SK-N-SH treated with all-trans-retinoic acid at 6 μM for 48 hours (cell line): ENCODE measurements around the gene PAQR8.
"Not testable (repeated sequence)": the region's sequence is repeated elsewhere in the genome, so short reads cannot be mapped to it uniquely, and the experiment has no call there.

Experiments used
- ATAC-seq: fragments of 200-7000 bp; cut with Tn5 transposase; 3 replicates; pipeline ENCODE4 v1.9.1; 2020; ENCODE audit warnings: mild to moderate bottlenecking, moderate library complexity
- ARNTL ChIP-seq: fragments of 450-650 bp; formaldehyde crosslinking; IDR thresholded peaks from 2 replicates; pipeline ENCODE4 v1.5.0; 2020; ENCODE audit warnings: low read depth, mild to moderate bottlenecking, moderate library complexity, borderline replicate concordance
- BACH2 ChIP-seq: fragments of 250-450 bp; sonication (Bioruptor Pico); IDR thresholded peaks from 2 replicates; pipeline ENCODE4 v1.9.0; 2021; ENCODE audit warnings: mild to moderate bottlenecking, borderline replicate concordance
- CREB5 ChIP-seq: fragments of 250-450 bp; sonication (Bioruptor Pico); IDR thresholded peaks from 2 replicates; pipeline ENCODE4 v1.5.1; 2020; ENCODE audit warnings: low read depth, mild to moderate bottlenecking, moderate library complexity
- CSDC2 ChIP-seq: fragments of 250-450 bp; sonication (Bioruptor Pico); IDR thresholded peaks from 2 replicates; pipeline ENCODE4 v1.5.0; 2020; ENCODE audit warnings: mild to moderate bottlenecking, moderate library complexity
- CSRNP3 ChIP-seq: fragments of 250-450 bp; sonication (Bioruptor Pico); IDR thresholded peaks from 2 replicates; pipeline ENCODE4 v1.5.1; 2021; ENCODE audit warnings: mild to moderate bottlenecking, moderate library complexity
- ESRRG ChIP-seq: fragments of 250-450 bp; sonication (Bioruptor Pico); IDR thresholded peaks from 2 replicates; pipeline ENCODE4 v1.6.1; 2021; ENCODE audit warnings: mild to moderate bottlenecking
- OSR1 ChIP-seq: fragments of 250-450 bp; sonication (Bioruptor Pico); IDR thresholded peaks from 2 replicates; pipeline ENCODE4 v1.8.0; 2022; ENCODE audit warnings: moderate library complexity, mild to moderate bottlenecking, inconsistent platforms
- POU6F1 ChIP-seq: fragments of 250-450 bp; sonication (Bioruptor Pico); IDR thresholded peaks from 2 replicates; pipeline ENCODE4 v1.8.0; 2021; ENCODE audit warnings: low read depth, mild to moderate bottlenecking, moderate library complexity, borderline replicate concordance
- PPARA ChIP-seq: fragments of 250-450 bp; sonication (Bioruptor Pico); IDR thresholded peaks from 2 replicates; pipeline ENCODE4 v1.5.0; 2020; ENCODE audit warnings: mild to moderate bottlenecking, borderline replicate concordance
- RARB ChIP-seq: fragments of 250-450 bp; sonication (Bioruptor Pico); IDR thresholded peaks from 2 replicates; pipeline ENCODE4 v1.8.0; 2021; ENCODE audit warnings: mild to moderate bottlenecking, moderate library complexity
- TCF4 ChIP-seq: fragments of 250-450 bp; sonication (Bioruptor Pico); IDR thresholded peaks from 2 replicates; pipeline ENCODE4 v1.8.0; 2021; ENCODE audit warnings: mild to moderate bottlenecking, moderate library complexity, borderline replicate concordance
- ZNF565 ChIP-seq: fragments of 450-650 bp; formaldehyde crosslinking; conservative IDR thresholded peaks from 2 replicates; pipeline ENCODE4 v1.5.0; 2020; ENCODE audit warnings: low read depth, mild to moderate bottlenecking, moderate library complexity
- ZNF70 ChIP-seq: fragments of 450-650 bp; formaldehyde crosslinking; IDR thresholded peaks from 2 replicates; pipeline ENCODE4 v1.5.0; 2020; ENCODE audit warnings: mild to moderate bottlenecking, moderate library complexity
- TF ChIP-seq, protein P1 (sequence below): fragments of 250-450 bp; sonication (Bioruptor Pico); IDR thresholded peaks from 2 replicates; pipeline ENCODE4 v1.5.0; 2020; ENCODE audit warnings: mild to moderate bottlenecking, moderate library complexity
- TF ChIP-seq, protein P2 (sequence below): fragments of 250-450 bp; sonication (Bioruptor Pico); IDR thresholded peaks from 2 replicates; pipeline ENCODE4 v1.8.0; 2020; ENCODE audit warnings: mild to moderate bottlenecking, moderate library complexity, borderline replicate concordance

Gene PAQR8

GRCh38 chr6:52385074-52385473 is 23.1 kb downstream of the PAQR8 start (continued):
- no peak for TF ChIP-seq CREB5 (CRISPR knock-in tag)

GRCh38 chr6:52388119-52388518 is 26.2 kb downstream of the PAQR8 start:
- not testable (repeated sequence) for ATAC-seq

DNA sequence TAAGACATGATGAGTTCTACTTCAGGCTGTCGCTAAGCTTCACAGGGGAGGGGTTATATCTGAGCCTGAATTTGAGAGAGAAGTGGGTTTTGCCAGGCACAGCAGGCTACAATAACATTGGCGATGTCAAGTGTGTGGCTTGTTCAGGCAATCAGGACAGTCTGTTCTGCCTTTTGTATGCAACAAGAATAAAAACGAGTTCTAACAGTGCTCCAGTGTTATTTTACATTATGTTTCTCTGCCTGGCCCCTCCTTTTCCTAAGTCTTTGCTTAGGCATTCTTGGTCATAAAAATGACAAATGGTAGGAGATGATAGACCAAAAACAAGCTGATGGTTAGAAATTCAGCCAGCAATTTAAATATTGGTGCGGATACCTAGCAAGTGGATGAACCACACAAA is 26.8 kb downstream of the PAQR8 start:
- TF ChIP-seq ESRRG (no peak), TCF4 (CRISPR knock-in tag) (no peak), OSR1 (CRISPR knock-in tag) (no peak), ARNTL (CRISPR knock-in tag) (no peak), ZNF565 (CRISPR knock-in tag) (no peak)
- TF ChIP-seq, protein P1, sequence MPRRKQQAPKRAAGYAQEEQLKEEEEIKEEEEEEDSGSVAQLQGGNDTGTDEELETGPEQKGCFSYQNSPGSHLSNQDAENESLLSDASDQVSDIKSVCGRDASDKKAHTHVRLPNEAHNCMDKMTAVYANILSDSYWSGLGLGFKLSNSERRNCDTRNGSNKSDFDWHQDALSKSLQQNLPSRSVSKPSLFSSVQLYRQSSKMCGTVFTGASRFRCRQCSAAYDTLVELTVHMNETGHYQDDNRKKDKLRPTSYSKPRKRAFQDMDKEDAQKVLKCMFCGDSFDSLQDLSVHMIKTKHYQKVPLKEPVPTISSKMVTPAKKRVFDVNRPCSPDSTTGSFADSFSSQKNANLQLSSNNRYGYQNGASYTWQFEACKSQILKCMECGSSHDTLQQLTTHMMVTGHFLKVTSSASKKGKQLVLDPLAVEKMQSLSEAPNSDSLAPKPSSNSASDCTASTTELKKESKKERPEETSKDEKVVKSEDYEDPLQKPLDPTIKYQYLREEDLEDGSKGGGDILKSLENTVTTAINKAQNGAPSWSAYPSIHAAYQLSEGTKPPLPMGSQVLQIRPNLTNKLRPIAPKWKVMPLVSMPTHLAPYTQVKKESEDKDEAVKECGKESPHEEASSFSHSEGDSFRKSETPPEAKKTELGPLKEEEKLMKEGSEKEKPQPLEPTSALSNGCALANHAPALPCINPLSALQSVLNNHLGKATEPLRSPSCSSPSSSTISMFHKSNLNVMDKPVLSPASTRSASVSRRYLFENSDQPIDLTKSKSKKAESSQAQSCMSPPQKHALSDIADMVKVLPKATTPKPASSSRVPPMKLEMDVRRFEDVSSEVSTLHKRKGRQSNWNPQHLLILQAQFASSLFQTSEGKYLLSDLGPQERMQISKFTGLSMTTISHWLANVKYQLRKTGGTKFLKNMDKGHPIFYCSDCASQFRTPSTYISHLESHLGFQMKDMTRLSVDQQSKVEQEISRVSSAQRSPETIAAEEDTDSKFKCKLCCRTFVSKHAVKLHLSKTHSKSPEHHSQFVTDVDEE = no peak
- ATAC-seq = no peak

- TF ChIP-seq BACH2 (CRISPR knock-in tag) (no peak), CSDC2 (no peak), POU6F1 (CRISPR knock-in tag) (no peak), OSR1 (CRISPR knock-in tag) (no peak), PPARA (CRISPR knock-in tag) (no peak), ESRRG (no peak), CSRNP3 (CRISPR knock-in tag) (no peak), ZNF70 (CRISPR knock-in tag) (no peak), RARB (no peak)
- TF ChIP-seq, protein P2, sequence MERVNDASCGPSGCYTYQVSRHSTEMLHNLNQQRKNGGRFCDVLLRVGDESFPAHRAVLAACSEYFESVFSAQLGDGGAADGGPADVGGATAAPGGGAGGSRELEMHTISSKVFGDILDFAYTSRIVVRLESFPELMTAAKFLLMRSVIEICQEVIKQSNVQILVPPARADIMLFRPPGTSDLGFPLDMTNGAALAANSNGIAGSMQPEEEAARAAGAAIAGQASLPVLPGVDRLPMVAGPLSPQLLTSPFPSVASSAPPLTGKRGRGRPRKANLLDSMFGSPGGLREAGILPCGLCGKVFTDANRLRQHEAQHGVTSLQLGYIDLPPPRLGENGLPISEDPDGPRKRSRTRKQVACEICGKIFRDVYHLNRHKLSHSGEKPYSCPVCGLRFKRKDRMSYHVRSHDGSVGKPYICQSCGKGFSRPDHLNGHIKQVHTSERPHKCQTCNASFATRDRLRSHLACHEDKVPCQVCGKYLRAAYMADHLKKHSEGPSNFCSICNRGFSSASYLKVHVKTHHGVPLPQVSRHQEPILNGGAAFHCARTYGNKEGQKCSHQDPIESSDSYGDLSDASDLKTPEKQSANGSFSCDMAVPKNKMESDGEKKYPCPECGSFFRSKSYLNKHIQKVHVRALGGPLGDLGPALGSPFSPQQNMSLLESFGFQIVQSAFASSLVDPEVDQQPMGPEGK (CRISPR knock-in tag) = no peak
- TF ChIP-seq, protein P1 = no peak
- peak; percentile 39 for ATAC-seq
Measured at GRCh38 chr6:52389264-52389625, 27.3 kb downstream of the PAQR8 start.
